Tibial artery (tissue), 4 donors: ENCODE data around the gene GLP1R.

Experiments
- DNase-seq, 2 donors: peaks; one replicate each; pipeline ENCODE4 v3.0.0-alpha.2; 2019
- H3K27ac ChIP-seq, 2 donors: fragments of 200-600 bp; sonication (generic) in 1 of 2; 1 replicate in 1 of 2; 2 replicates in 1 of 2; pipeline ENCODE4 v1.5.1; 2018 to 2019; ENCODE audit warnings: mild to moderate bottlenecking in 1 of 2
- H3K27me3 ChIP-seq, 2 donors: fragments of 200-600 bp; sonication (generic) in 1 of 2; one replicate each; pipeline versions ENCODE4 v1.5.1 to v1.6.0; 2016 to 2019
- H3K36me3 ChIP-seq, 3 donors: fragments of 200-600 bp; sonication (generic) in 2 of 3; one replicate each; pipeline ENCODE4 v1.5.1; 2016 to 2019; ENCODE audit warnings: mild to moderate bottlenecking in 2 of 3
- H3K4me1 ChIP-seq, 4 donors: fragments of 200-600 bp; sonication (generic) in 2 of 4; 1 replicate in 3 of 4; 2 replicates in 1 of 4; pipeline ENCODE4 v1.5.1; 2016 to 2019
- H3K4me3 ChIP-seq, 2 donors: fragments of 200-600 bp; sonication (generic) in 1 of 2; 1 replicate in 1 of 2; 2 replicates in 1 of 2; pipeline ENCODE4 v1.5.1; 2018 to 2019; ENCODE audit warnings: mild to moderate bottlenecking in 2 of 2
- H3K9me3 ChIP-seq, 3 donors: fragments of 200-600 bp; sonication (generic) in 1 of 3; one replicate each; pipeline ENCODE4 v1.5.1; 2016 to 2019
- CTCF ChIP-seq, 2 experiments: fragments of 200-600 bp in 1 of 2; fragments of 450-650 bp in 1 of 2; IDR thresholded peaks; one replicate each; pipeline ENCODE4 v1.5.1; 2017 to 2019; ENCODE audit warnings: antibody characterized with exemption in 2 of 2, mild to moderate bottlenecking in 1 of 2, moderate library complexity in 1 of 2
- intact Hi-C: fragments of 100-400 bp; cut with DNase I; formaldehyde crosslinking; loops from one replicate; pipeline ENCODE4 v1.15.0; 2023; ENCODE audit warnings: low total_unique reads

GLP1R gene

GRCh38 chr6:39068391-39068790, 19.8 kb downstream of the GLP1R start:
- H3K4me3 ChIP-seq: no peak overlapping the region
- H3K4me1 ChIP-seq: no peaks in the 10 kb centered on the region
- H3K36me3 ChIP-seq: no peaks in the 10 kb centered on the region
- no peak for TF ChIP-seq CTCF (IDR thresholded peaks at IDR 0.05)
- intact Hi-C loops: no loop called here
- no peaks in the 10 kb centered on the region for H3K9me3 ChIP-seq
- peaks cover 0 to 10% of the 10 kb centered on the region in 2 donors for H3K27me3 ChIP-seq
- no peak overlapping the region for H3K27ac ChIP-seq
- no peak for DNase-seq

DNA sequence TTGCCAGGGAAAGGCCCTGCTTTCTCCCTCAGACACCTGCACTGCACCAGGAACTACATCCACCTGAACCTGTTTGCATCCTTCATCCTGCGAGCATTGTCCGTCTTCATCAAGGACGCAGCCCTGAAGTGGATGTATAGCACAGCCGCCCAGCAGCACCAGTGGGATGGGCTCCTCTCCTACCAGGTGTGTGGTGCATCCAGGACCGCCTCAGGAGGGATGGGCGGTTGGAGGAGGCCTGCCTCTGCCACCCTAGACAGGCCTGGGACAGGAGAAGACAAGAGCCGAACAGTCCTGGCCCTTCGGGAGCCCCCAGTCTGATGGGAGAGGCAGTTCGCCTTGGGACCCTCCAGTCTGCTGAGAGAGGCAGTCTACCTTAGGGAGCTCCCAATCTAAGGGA, 24.2 kb downstream of the GLP1R start:
- DNase-seq: peak in 1 of 2 donors; percentile 50
- intact Hi-C loops: no loop called here

DNA sequence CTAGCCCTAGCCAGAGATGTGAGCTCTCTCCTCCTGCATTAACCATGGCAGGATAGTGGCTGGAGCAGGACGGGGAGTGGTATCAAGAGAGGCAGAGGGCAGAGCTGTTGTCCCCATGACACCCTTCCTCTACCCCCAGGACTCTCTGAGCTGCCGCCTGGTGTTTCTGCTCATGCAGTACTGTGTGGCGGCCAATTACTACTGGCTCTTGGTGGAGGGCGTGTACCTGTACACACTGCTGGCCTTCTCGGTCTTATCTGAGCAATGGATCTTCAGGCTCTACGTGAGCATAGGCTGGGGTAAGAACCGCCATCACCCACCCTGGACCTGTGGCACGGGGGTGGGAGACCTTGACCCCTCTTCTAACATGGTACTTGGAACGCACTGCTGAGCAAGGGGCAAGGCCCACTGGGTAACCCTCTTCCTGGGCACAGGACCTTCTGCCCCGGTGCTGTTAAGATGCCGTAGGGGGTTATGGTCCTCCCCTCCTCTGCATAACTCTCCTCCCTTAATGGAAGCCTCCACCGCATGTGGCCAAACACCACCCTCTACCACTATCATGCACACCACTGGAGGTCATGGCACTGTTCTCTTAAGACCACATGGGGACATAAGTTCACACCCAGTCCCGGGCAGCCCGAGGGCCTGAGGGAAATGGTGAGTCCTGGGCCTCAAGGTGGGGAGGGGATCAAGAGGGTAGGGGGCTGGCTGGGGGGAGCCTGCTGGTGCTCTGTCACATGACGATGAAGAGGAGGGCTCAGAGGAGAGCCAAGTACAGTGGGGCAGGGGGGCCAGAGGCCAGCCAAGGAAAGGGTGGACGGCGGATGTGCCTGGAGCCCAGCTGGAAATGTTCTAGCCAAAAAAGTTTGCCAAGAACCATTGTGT, 25.1 kb downstream of the GLP1R start:
- H3K27ac ChIP-seq: no peak overlapping the region
- no peaks in the 10 kb centered on the region for H3K9me3 ChIP-seq
- no peaks in the 10 kb centered on the region for H3K36me3 ChIP-seq
- H3K27me3 ChIP-seq: peaks cover 0 to 3% of the 10 kb centered on the region in 2 donors
- peak in 1 of 2 donors; percentile 50 for DNase-seq
- TF ChIP-seq CTCF (IDR thresholded peaks at IDR 0.05): no peak
- intact Hi-C loops: no loop called here
- no peak overlapping the region for H3K4me3 ChIP-seq
- H3K4me1 ChIP-seq: no peaks in the 10 kb centered on the region

More for the DNA sequence above, 24.2 kb downstream of the GLP1R start:
- H3K4me1 ChIP-seq: no peaks in the 10 kb centered on the region
- H3K9me3 ChIP-seq: no peaks in the 10 kb centered on the region
- no peak overlapping the region for H3K27ac ChIP-seq
- H3K4me3 ChIP-seq: no peak overlapping the region
- peaks cover 0 to 3% of the 10 kb centered on the region in 2 donors for H3K27me3 ChIP-seq
- no peak for TF ChIP-seq CTCF (IDR thresholded peaks at IDR 0.05)
- no peaks in the 10 kb centered on the region for H3K36me3 ChIP-seq

GRCh38 chr6:39074486-39074885, 25.9 kb downstream of the GLP1R start:
- H3K4me1 ChIP-seq: no peaks in the 10 kb centered on the region
- no peak overlapping the region for H3K27ac ChIP-seq
- H3K4me3 ChIP-seq: no peak overlapping the region
- H3K9me3 ChIP-seq: no peaks in the 10 kb centered on the region
- peaks cover 0 to 3% of the 10 kb centered on the region in 2 donors for H3K27me3 ChIP-seq
- TF ChIP-seq CTCF (IDR thresholded peaks at IDR 0.05): no peak
- intact Hi-C loops: no loop called here
- peak in 1 of 2 donors; percentile 20 for DNase-seq
- no peaks in the 10 kb centered on the region for H3K36me3 ChIP-seq

- Histone ChIP-seq H3K4me1 (no peaks in the 10 kb centered on the region), H3K9me3 (no peaks in the 10 kb centered on the region), H3K27ac (no peak overlapping the region), H3K27me3 (peaks cover 0 to 3% of the 10 kb centered on the region in 2 donors), H3K4me3 (no peak overlapping the region), H3K36me3 (no peaks in the 10 kb centered on the region)
- TF ChIP-seq CTCF (IDR thresholded peaks at IDR 0.05): no peak
- peak in 1 of 2 donors; percentile 46 for DNase-seq
- intact Hi-C loops: no loop called here
Measured at GRCh38 chr6:39075010-39075686, 26.6 kb downstream of the GLP1R start.
